HG02943 (cell line): ENCODE data around the gene TLK1.

Source experiments
- ATAC-seq: cut with Tn5 transposase; IDR thresholded peaks from one replicate; pipeline ENCODE4 v1.9.1; 2021; ENCODE audit warnings: mild to moderate bottlenecking, low read depth, moderate library complexity; ENCODE audit not compliant: unreplicated experiment

The TLK1 gene

DNA sequence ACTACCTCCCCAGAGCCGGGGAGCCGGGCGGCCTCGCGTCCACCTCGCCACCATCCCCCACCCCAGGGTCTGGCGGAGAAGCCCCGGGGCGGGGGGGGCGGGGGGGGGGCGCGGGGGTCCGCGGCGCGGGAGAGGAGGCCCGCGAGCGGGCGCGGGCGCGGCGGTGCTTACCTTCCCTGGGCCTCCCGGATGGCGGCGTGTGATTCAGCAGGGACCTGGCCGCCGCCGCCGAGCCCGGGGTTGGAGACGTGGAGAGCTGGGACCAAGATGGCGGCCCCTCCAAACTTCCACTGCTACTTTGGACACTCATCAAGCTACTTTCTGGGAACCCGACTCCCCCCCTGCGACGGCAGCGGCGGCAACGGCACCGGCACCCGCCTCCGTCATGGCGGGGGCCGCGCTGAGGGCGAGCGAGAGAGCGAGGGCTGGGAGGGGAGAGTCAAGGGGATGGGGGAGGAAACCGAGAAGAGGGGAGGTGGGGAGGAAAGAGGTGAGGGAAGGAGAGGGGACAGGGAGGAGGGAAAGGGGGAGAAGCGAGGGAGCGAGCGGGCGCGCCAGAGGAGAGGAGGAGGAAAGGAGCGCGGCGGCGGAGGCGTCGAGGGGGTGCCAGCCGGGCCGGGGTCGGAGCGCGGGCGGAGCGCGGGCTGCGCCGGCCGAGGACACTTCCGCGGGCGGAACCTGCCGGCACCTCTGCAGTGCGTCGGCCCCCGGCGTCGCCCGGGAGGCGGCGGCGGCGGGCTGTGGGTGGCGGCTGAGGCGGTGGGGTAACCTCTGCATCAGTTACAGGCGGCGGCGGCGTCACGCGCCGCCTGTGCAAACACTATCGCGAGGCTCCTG lies at the start of gene TLK1:
Gene TLK1 (minus strand): TSS at position 775 of the 837 bp plus-strand sequence. CDS start 465 bp downstream, at position 310.
- ATAC-seq: peak; percentile 47

DNA sequence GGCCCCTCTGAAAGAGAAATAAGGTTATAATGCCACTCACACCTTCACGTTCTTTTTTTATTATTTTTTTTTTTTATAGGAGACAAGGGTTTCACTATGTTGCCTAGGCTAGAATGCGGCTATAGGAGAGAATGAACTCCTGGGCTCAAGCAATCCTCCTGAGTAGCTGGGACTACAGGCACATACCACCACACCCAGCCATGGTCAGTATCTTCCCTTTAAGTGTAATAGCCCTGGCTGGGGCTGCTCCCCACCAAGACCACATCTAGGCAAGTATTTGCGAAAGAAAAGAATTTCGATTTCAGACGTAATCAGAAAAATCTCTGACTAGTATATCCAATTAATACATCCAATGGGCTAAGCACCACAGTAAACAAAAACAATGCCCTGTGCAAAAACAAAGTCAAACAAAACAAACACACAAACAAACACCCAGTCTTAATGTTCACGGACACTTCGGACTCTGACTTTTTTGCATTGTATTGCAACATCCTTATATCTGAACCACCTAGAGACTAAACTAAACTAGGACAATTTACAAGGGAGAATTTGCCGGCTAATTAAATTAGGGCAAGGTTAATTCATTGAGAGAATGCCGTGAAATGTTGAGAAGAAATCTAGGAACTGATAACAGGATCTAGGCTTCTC lies 49.6 kb upstream of the TLK1 start:
- ATAC-seq: no peak

DNA sequence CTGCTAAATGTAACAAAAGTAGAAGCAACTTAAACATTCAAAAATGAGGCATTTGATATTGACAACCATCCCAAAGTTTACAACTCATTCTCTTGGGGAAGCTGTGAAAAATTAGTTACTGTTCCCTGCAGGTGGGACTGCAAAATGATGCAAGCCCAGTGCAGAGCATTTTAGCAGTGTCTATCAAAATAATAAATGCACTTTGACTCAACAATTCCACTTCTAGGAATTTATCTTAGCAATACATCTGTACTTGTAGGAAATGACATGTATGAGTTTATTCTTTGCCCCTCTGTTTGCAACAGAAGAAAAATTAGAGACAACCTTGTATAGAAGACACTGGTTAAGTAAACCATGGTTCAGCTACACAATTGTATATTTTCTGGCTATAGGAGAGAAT lies 48.0 kb upstream of the TLK1 start:
- no peak for ATAC-seq

DNA sequence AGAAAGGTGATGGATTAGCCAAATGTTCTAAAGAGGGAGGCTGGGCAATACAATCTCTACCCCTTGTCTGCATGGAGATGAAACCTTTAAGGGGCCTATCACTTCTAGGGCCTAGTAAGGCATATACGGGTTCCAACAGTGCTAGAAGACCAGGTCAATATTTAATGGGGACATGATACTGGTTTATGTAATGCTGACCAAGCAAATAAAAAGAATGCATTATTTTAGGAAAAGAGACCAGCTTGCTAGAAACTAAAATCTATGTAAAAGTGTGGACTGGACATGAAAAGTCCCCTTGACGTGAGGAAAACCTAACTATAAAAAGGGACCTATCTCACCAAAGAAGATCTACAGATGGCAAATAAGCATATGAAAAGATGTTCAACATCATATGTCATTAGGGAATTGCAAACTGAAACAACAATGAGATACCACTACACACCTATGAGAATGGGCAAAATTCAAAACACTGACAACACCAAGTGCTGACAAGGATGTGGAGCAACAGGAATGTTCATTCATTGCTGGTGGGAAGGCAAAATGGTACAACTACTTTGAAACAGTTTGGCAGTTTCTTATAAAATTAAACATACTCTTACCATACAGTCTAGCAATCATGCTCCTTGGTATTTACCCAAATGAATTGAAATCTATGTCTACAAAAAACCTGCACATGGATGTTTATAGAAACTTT lies 45.9 kb upstream of the TLK1 start:
- ATAC-seq: no peak

DNA sequence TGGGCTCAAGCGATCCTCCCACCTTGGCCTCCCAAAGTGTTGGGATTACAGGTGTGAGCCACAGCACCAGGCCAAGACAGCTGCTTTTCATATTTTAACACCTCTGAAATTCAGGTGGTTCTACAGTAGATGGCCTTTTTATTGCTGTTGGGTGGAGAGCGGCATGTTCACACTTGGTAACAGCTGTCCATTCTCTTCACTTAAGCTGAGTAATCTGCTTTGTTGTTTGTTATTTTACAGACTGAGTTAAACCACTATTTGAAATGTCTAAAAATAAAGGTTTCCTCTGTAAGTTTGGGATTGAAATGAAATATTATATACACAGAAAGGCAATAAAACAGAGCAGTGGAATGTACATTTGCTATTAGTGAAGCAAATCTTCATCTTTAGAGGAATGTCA lies 44.9 kb upstream of the TLK1 start:
- ATAC-seq: no peak

DNA sequence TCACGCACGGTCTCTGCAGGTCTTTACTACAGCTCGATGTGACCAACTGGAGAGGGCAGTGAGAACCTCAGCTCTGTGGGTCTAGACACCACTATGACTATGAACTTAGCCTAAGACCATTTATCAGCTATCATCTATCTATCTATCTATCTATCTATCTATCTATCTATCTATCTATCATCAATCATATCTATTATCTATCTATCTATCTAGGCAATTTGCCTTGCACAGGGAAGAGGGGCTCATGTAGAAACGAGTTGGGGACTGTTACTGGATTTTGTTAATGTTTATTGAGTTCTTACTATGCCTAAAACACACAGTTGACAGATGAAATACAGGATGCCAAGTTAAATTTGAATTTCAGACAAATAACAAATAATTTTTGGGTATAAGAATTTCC lies 41.1 kb upstream of the TLK1 start:
- ATAC-seq: no peak

DNA sequence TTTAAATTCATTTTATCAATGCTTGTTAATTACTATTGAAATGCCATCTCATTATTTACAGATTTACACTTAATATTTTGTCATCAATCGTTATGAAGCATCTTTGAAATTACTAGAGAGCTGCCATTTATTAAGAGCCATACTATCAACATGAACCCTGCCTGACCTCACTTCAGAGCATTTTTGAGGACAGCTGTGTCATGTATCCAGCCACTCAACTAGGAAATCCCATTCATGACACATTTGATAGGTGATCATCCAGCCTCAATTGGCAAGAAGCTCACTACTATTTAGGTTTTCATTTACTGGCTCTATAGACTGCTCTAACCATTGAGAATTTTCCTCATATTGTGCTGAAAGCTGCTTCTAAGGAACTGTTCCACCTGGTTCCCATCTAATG lies 40.6 kb upstream of the TLK1 start:
- no peak for ATAC-seq

DNA sequence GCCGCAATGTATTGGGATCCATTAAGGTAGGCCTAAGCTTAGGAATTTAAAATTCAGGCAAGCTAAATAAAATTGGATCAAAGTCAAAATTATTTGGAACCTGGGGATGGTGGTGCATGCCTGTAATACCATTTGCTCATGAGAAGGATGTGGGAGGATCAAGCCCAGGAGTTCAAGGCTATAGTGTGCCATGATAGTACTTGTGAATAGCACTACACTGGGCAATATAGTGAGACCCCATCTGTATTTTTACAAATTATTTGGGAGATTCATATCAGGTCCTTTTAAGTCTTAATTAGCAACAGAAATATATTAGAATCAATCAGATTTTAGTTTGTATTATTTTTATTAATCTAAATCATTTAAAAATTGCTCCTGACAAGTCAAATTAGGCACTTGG lies 39.8 kb upstream of the TLK1 start:
- ATAC-seq: no peak

DNA sequence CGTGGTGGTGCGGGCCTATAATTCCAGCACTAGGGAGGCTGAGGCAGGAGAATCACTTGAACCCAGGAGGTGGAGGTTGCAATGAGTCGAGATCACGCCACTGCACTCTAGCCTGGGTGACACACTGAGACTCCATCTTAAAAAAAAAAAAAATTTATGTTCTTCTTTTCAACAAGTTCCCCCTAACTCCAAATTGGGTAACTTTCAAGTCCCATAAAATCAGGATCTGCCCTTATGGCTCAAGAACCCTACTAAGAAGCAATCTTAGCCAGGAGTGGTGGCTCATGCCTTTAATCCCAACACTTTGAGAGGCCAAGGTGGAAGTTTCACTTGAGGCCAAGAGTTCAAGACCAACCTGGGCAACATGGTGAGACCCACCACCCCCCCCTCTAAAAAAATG lies 30.3 kb upstream of the TLK1 start:
- no peak for ATAC-seq

DNA sequence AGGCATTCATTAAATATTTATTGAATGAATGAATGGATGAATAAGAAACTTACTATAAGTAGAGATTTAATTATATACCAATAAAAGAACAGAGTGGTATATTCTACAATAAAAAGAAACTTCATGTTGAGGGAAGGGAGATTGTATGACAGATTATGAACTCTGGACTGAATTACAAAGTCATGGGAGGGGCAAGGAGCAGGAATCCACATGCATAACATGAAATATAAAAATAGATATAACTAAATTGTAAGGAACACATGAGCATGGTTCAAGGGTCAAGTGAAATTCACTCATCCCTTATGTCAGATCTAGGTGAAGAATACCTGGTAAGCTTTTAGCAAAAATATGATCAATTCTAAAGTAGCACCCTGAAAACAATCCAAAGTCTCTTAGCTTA lies 27.1 kb upstream of the TLK1 start:
- ATAC-seq: no peak

DNA sequence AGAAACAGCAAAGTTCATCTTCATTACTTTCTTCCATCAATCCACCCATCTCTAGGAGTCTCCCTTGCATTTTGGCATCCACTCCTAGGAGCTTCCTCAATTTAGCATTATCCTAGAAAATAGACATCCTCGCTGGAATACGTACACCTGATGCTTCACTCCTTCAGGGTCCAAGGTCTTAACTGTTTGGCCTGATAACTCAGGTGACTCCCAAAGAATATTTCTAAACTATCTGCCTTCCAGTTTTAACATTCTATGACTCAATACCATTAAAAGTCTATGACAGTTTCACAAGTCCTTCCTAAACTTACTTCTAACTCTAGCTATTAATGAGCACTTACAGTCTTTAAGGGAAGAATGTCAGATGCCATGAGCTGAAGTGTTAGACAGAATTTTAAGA lies 26.5 kb upstream of the TLK1 start:
- no peak for ATAC-seq

DNA sequence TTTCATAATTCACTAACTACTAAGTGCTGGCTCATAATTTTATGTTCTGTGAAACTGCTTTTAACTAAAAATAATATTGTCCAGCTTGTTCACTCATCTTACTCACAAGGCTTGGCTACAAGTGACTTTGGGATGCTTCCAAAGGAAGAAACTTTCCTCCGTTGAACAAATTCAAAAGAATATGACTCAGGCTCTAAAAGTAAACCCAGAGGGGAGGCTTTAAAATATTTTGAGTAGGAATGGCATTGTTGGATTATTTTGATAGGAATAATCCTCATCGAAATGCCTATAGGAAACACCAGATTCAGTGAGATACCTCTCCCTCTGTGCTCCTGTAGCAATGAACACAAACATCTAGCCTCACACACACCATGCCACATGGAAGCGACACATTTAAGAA lies 25.2 kb upstream of the TLK1 start:
- ATAC-seq: no peak

DNA sequence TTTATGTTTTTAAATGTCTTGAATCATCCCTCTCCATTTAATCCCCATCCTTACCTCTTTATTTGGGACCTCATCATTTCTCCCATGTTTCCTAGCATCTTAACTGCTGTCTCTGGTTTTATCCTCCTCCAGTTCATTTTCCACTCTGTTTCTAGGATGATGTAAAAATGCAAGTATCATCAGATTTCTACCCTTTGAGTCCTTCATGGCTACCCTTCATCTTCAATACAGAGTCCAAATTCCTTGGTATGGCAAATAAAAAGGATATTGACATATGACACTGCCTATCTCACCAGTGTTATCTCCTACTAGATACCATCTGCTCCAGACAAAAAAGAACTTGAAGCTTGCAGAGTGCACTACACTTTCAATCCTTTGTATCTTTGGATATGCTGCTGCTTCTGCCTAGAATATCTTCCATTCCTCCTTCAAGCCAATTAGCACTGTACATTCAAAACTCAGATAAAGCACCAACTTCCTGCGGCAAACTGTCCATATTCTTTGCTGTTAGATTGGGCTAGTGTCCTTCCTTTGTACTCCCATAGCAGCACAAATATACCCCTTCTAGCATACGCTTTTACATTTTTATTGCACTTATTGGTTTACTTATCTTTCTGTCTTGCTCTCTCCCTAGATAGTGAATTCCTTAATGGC lies 24.6 kb upstream of the TLK1 start:
- ATAC-seq: no peak

DNA sequence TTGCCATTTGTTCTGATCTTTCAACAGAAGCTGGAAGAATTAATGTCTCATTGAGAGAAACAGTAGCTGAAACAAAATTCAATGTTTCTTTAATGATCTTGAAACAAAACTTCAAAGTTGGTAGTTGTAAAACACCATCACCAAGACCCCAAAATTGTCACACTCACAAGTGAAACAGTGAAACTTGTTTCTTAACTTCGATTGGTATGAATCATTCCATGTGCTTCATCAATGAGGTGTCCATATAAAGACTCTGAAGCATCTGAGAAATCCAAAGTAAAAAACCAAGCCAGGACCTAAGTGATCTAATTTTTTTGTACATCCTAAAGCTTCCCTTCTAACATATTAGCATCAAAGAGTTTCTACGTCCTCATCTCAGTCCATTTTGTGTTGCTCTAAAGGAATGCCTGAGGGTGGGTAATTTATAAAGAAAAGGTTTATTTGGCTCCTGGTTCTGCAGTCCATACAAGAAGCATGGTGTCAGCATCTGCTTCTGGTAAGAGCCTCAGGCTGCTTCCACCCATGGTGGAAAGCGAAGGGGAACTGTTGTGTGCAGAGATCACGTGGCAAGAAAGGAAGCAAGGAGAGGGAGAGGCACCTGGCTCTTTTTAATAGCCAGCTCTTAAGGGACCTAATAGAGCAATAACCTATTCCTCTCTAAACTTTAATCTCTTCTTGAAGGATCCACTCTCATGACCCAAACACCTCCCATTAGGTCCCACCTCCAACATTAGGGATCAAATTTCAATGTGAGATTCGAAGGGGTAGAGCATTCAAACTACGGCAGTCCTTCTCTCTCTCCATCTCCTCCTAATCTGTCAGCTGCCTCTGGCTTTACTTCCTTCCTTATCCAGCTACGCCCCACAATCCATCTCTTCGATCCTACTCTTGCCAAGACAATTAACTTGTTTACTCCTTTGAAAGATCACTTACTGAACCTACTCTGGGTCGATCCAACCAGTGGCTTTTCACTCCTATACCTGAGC lies 20.7 kb upstream of the TLK1 start:
- ATAC-seq: no peak

DNA sequence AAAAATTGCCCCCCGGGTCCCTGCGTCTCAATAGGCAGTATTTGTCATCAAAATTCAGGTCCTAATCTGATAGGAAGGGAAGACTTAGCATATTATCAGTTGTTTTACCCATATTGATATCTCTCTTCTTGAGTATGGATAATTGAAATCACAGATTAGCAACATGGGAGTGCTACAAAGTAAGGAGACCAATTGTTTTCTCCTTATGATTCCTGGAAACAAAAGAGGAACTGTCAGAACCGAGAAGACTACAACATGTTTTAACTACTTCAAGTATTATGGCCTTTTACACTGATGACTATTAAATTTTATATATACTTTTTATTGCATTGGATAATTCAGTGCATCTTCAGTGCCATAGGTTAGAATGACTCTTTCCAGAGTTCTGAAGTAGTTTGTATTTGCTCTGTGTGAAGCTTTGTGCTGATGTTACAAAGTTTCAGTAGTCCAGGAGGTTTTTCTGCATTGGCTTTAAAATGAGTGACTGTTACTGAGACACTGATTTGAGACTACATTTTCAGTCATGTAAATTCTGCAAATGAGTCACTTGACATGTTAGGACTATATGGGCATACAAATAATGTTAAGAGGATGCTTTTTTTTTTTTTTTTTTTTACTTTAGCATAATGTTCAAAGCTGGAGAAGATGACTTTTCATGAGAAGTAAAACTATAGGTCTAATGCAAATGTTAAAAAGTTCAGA lies 19.7 kb upstream of the TLK1 start:
- no peak for ATAC-seq

DNA sequence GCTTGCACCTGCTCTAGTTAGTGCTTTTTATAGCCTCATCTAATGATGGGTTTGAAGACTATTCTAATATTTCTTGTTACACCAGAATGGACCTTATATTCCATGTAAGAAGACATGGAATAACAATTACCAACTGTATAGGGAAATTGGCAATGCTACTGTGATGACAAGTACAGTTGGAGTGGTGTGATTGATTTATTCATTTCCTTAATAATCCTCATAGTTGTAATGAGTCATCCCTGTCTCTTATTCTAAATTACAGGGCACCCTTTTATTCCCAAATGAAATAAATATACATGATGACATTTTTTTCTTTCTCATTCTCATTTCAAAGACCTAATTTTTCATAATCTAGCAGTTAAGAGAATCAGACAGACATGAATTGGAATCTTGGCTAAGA lies 18.3 kb upstream of the TLK1 start:
- ATAC-seq: no peak

DNA sequence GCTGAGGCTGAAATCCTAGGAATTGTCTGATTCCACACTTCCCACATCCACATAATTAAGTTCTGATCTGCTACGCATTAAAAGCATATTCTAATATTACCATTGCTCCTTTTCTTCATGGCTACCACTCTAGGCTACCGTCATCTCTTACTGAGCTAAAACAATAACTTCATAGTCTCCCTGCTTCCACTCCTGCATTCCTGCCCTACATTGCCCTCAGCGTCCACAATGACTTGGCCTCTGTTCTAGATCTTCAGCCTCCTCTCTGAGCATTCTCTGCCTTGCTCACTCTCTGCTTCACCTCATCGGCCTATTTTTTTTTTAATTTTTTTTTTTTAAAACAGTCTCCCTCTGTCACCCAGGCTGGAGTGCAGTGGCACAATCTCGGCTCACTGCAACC lies 15.8 kb upstream of the TLK1 start:
- no peak for ATAC-seq

DNA sequence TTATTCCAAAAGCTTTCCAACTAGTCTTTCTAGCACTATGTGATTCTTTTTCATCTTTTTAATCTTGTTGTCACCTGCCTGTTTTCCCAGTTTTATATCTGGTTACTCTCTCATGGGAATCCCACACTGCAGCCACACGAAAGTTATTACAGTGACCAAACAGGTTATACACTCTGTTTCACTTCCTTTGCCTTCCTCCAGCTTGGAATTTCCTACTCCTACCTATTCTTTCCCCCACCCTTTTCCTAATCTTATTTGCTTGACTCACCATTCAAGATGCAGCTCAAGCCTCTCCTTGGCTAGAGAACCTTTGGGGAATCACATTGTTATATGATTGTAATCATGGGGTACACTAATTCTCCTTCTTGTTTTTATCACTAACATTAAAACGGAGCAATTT lies 13.4 kb upstream of the TLK1 start:
- ATAC-seq: no peak

DNA sequence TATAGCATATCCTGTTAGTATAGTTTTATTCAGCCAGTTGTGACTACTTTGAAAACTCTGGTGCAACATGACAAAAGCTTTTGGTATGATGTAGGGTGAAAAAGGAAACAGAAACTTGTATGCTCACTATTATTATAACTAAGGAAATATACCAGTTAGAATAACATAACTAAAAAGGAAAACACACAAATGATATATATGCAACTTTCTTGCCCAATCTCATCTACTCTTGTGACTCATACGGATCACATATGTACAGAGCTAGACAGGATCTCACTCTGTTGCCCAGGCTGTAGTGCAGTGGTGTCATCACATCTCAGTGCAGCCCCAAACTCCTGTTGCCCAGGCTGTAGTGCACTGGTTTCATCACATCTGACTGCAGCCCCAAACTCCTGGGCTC lies 12.4 kb upstream of the TLK1 start:
- ATAC-seq: no peak
